GM12878 (cell line): ENCODE results near the gene SCP2.

Source experiments
- CREB1 ChIP-seq: IDR thresholded peaks from 2 replicates; pipeline ENCODE4 v1.6.1; 2012; ENCODE audit warnings: low read depth, mild to moderate bottlenecking, inconsistent platforms
- ELK1 ChIP-seq: IDR thresholded peaks from 2 replicates; pipeline ENCODE4 v1.6.1; 2012; ENCODE audit warnings: low read depth, low read length, improper control_type of control experiment
- EP300 ChIP-seq, 2 experiments: fragments of 150-350 bp in 1 of 2; IDR thresholded peaks; 2 replicates each; pipeline ENCODE4 v1.6.1; 2011 to 2012; ENCODE audit warnings: low read depth in 2 of 2, low read length in 2 of 2, borderline replicate concordance in 1 of 2, improper control_type of control experiment in 1 of 2, inconsistent platforms in 1 of 2; ENCODE audit not compliant: control insufficient read depth in 1 of 2
- GABPA ChIP-seq: IDR thresholded peaks from 2 replicates; pipeline ENCODE4 v1.6.1; 2014; ENCODE audit warnings: antibody characterized with exemption, low read depth, mild to moderate bottlenecking, inconsistent platforms
- LARP7 ChIP-seq: fragments of 450-650 bp; IDR thresholded peaks from 2 replicates; pipeline ENCODE4 v1.6.1; 2017; ENCODE audit warnings: mild to moderate bottlenecking
- MEF2A ChIP-seq: IDR thresholded peaks from 2 replicates; pipeline ENCODE4 v1.6.1; 2011; ENCODE audit warnings: low read depth, mild to moderate bottlenecking, low read length, moderate library complexity; ENCODE audit not compliant: insufficient read depth
- PBX3 ChIP-seq: IDR thresholded peaks from 2 replicates; pipeline ENCODE4 v1.6.1; 2011; ENCODE audit warnings: mild to moderate bottlenecking, low read depth, low read length, moderate library complexity; ENCODE audit not compliant: insufficient replicate concordance
- SIN3A ChIP-seq: IDR thresholded peaks from 2 replicates; pipeline ENCODE4 v1.6.1; 2012; ENCODE audit warnings: low read depth, low read length, improper control_type of control experiment
- TAF1 ChIP-seq: IDR thresholded peaks from 2 replicates; pipeline ENCODE4 v1.6.1; 2011; ENCODE audit warnings: mild to moderate bottlenecking, low read depth, low read length, borderline replicate concordance

DNA sequence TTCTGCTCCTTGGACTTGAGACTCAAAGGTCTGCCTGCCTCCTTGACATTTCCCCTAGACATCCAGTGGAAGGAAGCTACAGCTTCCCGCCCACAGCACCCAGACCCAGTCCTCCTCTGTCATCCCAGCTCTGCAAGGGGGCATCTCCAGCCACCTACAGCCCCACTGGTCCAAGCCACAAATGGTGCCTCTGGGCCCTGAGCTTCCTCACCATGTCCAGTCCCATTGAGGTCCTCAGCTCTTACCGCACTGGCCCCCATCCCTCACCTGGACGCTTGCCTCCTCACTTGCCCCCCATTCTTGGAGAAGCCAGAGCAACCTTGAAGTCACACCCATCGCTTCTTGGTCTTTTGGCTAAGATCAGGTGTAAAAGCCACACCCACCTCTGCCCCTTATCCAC lies 148.1 kb downstream of the SCP2 start:
- TF ChIP-seq CREB1 (no peak), ELK1 (no peak), GABPA (no peak), EP300 (IDR thresholded peaks at IDR 0.05; ENCODE audit: borderline replicate concordance in 1 of 2, control insufficient read depth in 1 of 2, low read depth in 2 of 2, low read length in 2 of 2) (no peak), MEF2A (no peak), SIN3A (no peak), TAF1 (no peak), LARP7 (no peak), PBX3 (no peak)
